Activated CD8-positive, alpha-beta memory T cell treated with anti-CD3 and anti-CD28 coated beads for 4 hours (primary cell): ENCODE results near the gene PSMD5.

Experiments
- DNase-seq, 2 donors: peaks; one replicate each; pipeline ENCODE4 v3.0.0-alpha.2; 2020; ENCODE audit warnings: low read depth in 2 of 2

Gene PSMD5

GRCh38 chr9:120842685-120843485 lies at the start of gene PSMD5:
PSMD5 (minus strand) TSS chr9:120842922; CDS start chr9:120842909, 13 bp downstream.
- peak; percentile 86 to 93 for DNase-seq

GRCh38 chr9:120891884-120892747 lies 49.4 kb upstream of the PSMD5 start:
- DNase-seq, result no peak

GRCh38 chr9:120891245-120891883 lies 48.6 kb upstream of the PSMD5 start:
- DNase-seq, result no peak

- no peak for DNase-seq
Observed at GRCh38 chr9:120890320-120891244, 47.9 kb upstream of the PSMD5 start.

- no peak for DNase-seq
Observed at GRCh38 chr9:120889606-120890271, 47.0 kb upstream of the PSMD5 start.

GRCh38 chr9:120888626-120889025 lies 45.9 kb upstream of the PSMD5 start:
- DNase-seq, result no peak

- no peak for DNase-seq
Observed at GRCh38 chr9:120886490-120886967, 43.8 kb upstream of the PSMD5 start.

GRCh38 chr9:120885958-120886357 lies 43.2 kb upstream of the PSMD5 start:
- no peak for DNase-seq

- no peak for DNase-seq
Observed at GRCh38 chr9:120885457-120885856, 42.7 kb upstream of the PSMD5 start.

GRCh38 chr9:120883608-120883996 lies 40.9 kb upstream of the PSMD5 start:
- DNase-seq, result no peak

- DNase-seq, result no peak
Observed at GRCh38 chr9:120882935-120883607, 40.3 kb upstream of the PSMD5 start.

GRCh38 chr9:120879446-120879845 lies 36.7 kb upstream of the PSMD5 start:
- DNase-seq, result no peak

GRCh38 chr9:120878188-120879130 lies 35.7 kb upstream of the PSMD5 start:
- no peak for DNase-seq

GRCh38 chr9:120877276-120878034 lies 34.7 kb upstream of the PSMD5 start:
- DNase-seq, result peak in 1 of 2 donors; percentile 29

- DNase-seq, result no peak
Observed at GRCh38 chr9:120876842-120877240, 34.1 kb upstream of the PSMD5 start, which contains the start of gene PHF19. PHF19 (minus strand) TSS chr9:120877188; CDS start chr9:120874741, 2,447 bp downstream.

GRCh38 chr9:120875954-120876841 lies 33.5 kb upstream of the PSMD5 start:
- DNase-seq, result peak; percentile 65 to 68

- no peak for DNase-seq
Observed at GRCh38 chr9:120875643-120875953, 32.9 kb upstream of the PSMD5 start.
